Natural killer cell (primary cell): ENCODE measurements around the gene PLK5. TPM values are rescaled to one million over a fixed set of nuclear protein-coding genes. Genes with fewer than 3 reads are reported as not detected.

Experiments
- ATAC-seq, 3 donors: fragments of 150-1000 bp in 2 of 3; fragments of 200-7000 bp in 1 of 3; cut with Tn5 transposase; 1 replicate in 1 of 3; 2 replicates in 2 of 3; pipeline ENCODE4 v1.10.0; 2021; ENCODE audit warnings: mild to moderate bottlenecking in 2 of 3, moderate library complexity in 2 of 3
- DNase-seq, 2 donors: peaks; one replicate each; pipeline versions ENCODE4 v3.0.0 to v3.0.0-alpha.2; 2013 to 2021; ENCODE audit warnings: mixed read lengths in 1 of 2
- H3K27ac ChIP-seq: one replicate; pipeline ENCODE4 v1.5.1; 2013; ENCODE audit warnings: mild to moderate bottlenecking, low read length
- H3K27me3 ChIP-seq: one replicate; pipeline ENCODE4 v1.6.1; 2013; ENCODE audit warnings: low read length; ENCODE audit not compliant: control insufficient read depth, insufficient read depth
- H3K36me3 ChIP-seq: one replicate; pipeline ENCODE4 v1.6.1; 2013; ENCODE audit warnings: low read length; ENCODE audit not compliant: control insufficient read depth, insufficient read depth
- H3K4me1 ChIP-seq: one replicate; pipeline ENCODE4 v1.6.1; 2013; ENCODE audit warnings: low read length; ENCODE audit not compliant: control insufficient read depth, insufficient read depth
- H3K4me3 ChIP-seq: one replicate; pipeline ENCODE4 v1.5.1; 2013; ENCODE audit warnings: low read length
- H3K9me3 ChIP-seq: one replicate; pipeline ENCODE4 v1.6.1; 2013; ENCODE audit warnings: low read length; ENCODE audit not compliant: control insufficient read depth, insufficient read depth
- H3K27ac Mint-ChIP-seq, 2 donors: one replicate each; pipeline ENCODE4 v1.8.0; 2022; ENCODE audit warnings: mild to moderate bottlenecking in 2 of 2, mixed read lengths in 2 of 2, moderate library complexity in 1 of 2
- H3K27me3 Mint-ChIP-seq, 2 donors: one replicate each; pipeline ENCODE4 v1.8.0; 2022; ENCODE audit warnings: low read depth in 2 of 2, mixed read lengths in 2 of 2
- H3K36me3 Mint-ChIP-seq: one replicate; pipeline ENCODE4 v1.8.0; 2022; ENCODE audit warnings: mixed read lengths
- H3K4me1 Mint-ChIP-seq, 2 donors: one replicate each; pipeline ENCODE4 v1.8.0; 2022; ENCODE audit warnings: mixed read lengths in 2 of 2
- H3K4me3 Mint-ChIP-seq: one replicate; pipeline ENCODE4 v1.8.0; 2022; ENCODE audit warnings: mild to moderate bottlenecking, moderate library complexity, mixed read lengths
- H3K9me3 Mint-ChIP-seq, 2 donors: one replicate each; pipeline ENCODE4 v1.8.0; 2022; ENCODE audit warnings: mixed read lengths in 2 of 2
- CTCF ChIP-seq: fragments of 200-600 bp; IDR thresholded peaks from one replicate; pipeline ENCODE4 v1.8.0; 2022; ENCODE audit warnings: antibody characterized with exemption
- WGBS: methylation state at CpG from one replicate; pipeline ENCODE4 v1.1.7; 2013; ENCODE audit warnings: missing lambda C conversion rate; ENCODE audit not compliant: insufficient coverage; 5-methylcytosine and 5-hydroxymethylcytosine counted together
- intact Hi-C: fragments of 100-400 bp; cut with micrococcal nuclease; formaldehyde crosslinking; loops from one replicate; pipeline ENCODE4 v1.14.2; 2022
- total RNA-seq, 4 donors: library from RNA; stranded (reverse); fragments of 120-200 nt in 1 of 4; gene quantifications; one replicate each; pipeline versions ENCODE4 v1.2.3 to v1.2.4, GENCODE V29; 2013 to 2022

The PLK5 gene
- total RNA-seq, 3 donors from 2014 or later (not counting 1 experiment from before 2014, with no cell fraction given): not detected

- intact Hi-C loops: loop anchor here (1.0 to 10.0 kb wide), 3 partner anchors 10 to 215 kb away; partner anchors contain the start of genes C19orf25 and FAM174C
- no peaks in the 10 kb centered on the region for H3K27me3 Mint-ChIP-seq
- H3K4me3 ChIP-seq: peak overlapping the region; percentile 56
- H3K4me1 Mint-ChIP-seq: peaks cover 17 to 18% of the 10 kb centered on the region in 2 donors
- WGBS: 8% methylated on average over 35 of the region's 37 CpGs
- TF ChIP-seq CTCF: no peak
- no peaks in the 10 kb centered on the region for H3K9me3 Mint-ChIP-seq
- H3K36me3 ChIP-seq: no peaks in the 10 kb centered on the region
- H3K27me3 ChIP-seq: no peaks in the 10 kb centered on the region
- peaks cover 18% of the 10 kb centered on the region for H3K4me1 ChIP-seq
- DNase-seq (peak in 1 of 2 donors; percentile 36), ATAC-seq (no peak)
- no peaks in the 10 kb centered on the region for H3K36me3 Mint-ChIP-seq
- peak overlapping the region; percentile 65 for H3K27ac ChIP-seq
- peak overlapping the region in 1 of 2 donors; percentile 66 for H3K27ac Mint-ChIP-seq
- no peaks in the 10 kb centered on the region for H3K9me3 ChIP-seq
- peak overlapping the region; percentile 69 for H3K4me3 Mint-ChIP-seq
These were observed 34.2 kb upstream of the PLK5 start for GRCh38 chr19:1489463-1490310.

- TF ChIP-seq CTCF: no peak
- under 1% methylated on average over 74 of the region's 74 CpGs for WGBS
- H3K27ac ChIP-seq: peak within 1 kb of the TSS; percentile 68
These were observed 33.4 kb upstream of the PLK5 start, which contains the start of gene PCSK4 for GRCh38 chr19:1490311-1491113. PCSK4 (minus strand) TSS chr19:1490350; CDS start chr19:1490346, 4 bp downstream.

GRCh38 chr19:1491114-1491848 lies 32.6 kb upstream of the PLK5 start, which contains the start of gene REEP6:
REEP6 (plus strand) TSS chr19:1491181; CDS start chr19:1491270, 89 bp downstream.
- H3K9me3 Mint-ChIP-seq: no peaks in the 10 kb centered on the region
- intact Hi-C loops: loop anchor here (10.0 kb wide), 1 partner anchor 216 kb away; the partner anchor contains the start of gene FAM174C
- ATAC-seq (no peak), DNase-seq (peak in 1 of 2 donors; percentile 17)
- H3K36me3 Mint-ChIP-seq: no peaks in the 10 kb centered on the region
- 4% methylated on average over 73 of the region's 73 CpGs for WGBS
- peak within 1 kb of the TSS; percentile 80 for H3K27ac Mint-ChIP-seq
- Histone ChIP-seq H3K36me3 (no peaks in the 10 kb centered on the region), H3K4me1 (peaks cover 18% of the 10 kb centered on the region), H3K4me3 (peak within 1 kb of the TSS; percentile 56), H3K27ac (peak within 1 kb of the TSS; percentile 68), H3K27me3 (no peaks in the 10 kb centered on the region), H3K9me3 (no peaks in the 10 kb centered on the region)
- peaks cover 17 to 18% of the 10 kb centered on the region in 2 donors for H3K4me1 Mint-ChIP-seq
- H3K4me3 Mint-ChIP-seq: peak within 1 kb of the TSS; percentile 87
- H3K27me3 Mint-ChIP-seq: no peaks in the 10 kb centered on the region
- no peak for TF ChIP-seq CTCF

More at GRCh38 chr19:1490311-1491113, 33.4 kb upstream of the PLK5 start, which contains the start of gene PCSK4:
- Mint-ChIP-seq H3K4me1 (peaks cover 17 to 18% of the 10 kb centered on the region in 2 donors), H3K4me3 (peak within 1 kb of the TSS; percentile 87), H3K27me3 (no peaks in the 10 kb centered on the region), H3K9me3 (no peaks in the 10 kb centered on the region), H3K27ac (peak within 1 kb of the TSS; percentile 80), H3K36me3 (no peaks in the 10 kb centered on the region)
- peak; percentile 97 to 99 for DNase-seq
- intact Hi-C loops: loop anchor here (1.0 to 10.0 kb wide), 3 partner anchors 11 to 216 kb away; partner anchors contain the start of genes C19orf25 and FAM174C
- no peaks in the 10 kb centered on the region for H3K36me3 ChIP-seq
- peak within 1 kb of the TSS; percentile 56 for H3K4me3 ChIP-seq
- peak; percentile 83 to 92 (median 84) for ATAC-seq
- peaks cover 18% of the 10 kb centered on the region for H3K4me1 ChIP-seq
- H3K9me3 ChIP-seq: no peaks in the 10 kb centered on the region
- H3K27me3 ChIP-seq: no peaks in the 10 kb centered on the region
